Measurements from ENCODE around the gene ZNF471. TPM values are rescaled to one million over a fixed set of nuclear protein-coding genes. Genes with fewer than 3 reads are reported as not detected.
A peak's percentile ranks its signal among the peaks of the same experiment; 100 is the strongest.

ZNF471 gene
- total RNA-seq = 1 to 10 TPM; 3.9 to 6.2 TPM

GRCh38 chr19:56507446-56508289 is at the start of gene ZNF471:
ZNF471 (plus strand) TSS chr19:56507855; CDS start chr19:56511572, 3,717 bp downstream.
- peaks cover 7% of the 10 kb centered on the region for H3K36me3 ChIP-seq
- DNase-seq (ENCODE audit: low spot score) (peak; percentile 96), ATAC-seq (ENCODE audit: insufficient number of reproducible peaks, low FRiP score, low read depth) (peak; percentile 98)
- no peak for TF ChIP-seq CTCF (IDR thresholded peaks at IDR 0.05)
- H3K27me3 ChIP-seq (replicated peaks; ENCODE audit: insufficient read depth) = no peaks in the 10 kb centered on the region
- H3K4me3 ChIP-seq = peak within 1 kb of the TSS; percentile 87
- H3K4me1 ChIP-seq (ENCODE audit: control insufficient read depth in 1 of 2, low read depth in 2 of 2) = peaks cover 3 to 9% of the 10 kb centered on the region in 2 donors
- H3K9me3 ChIP-seq = peaks cover 5% of the 10 kb centered on the region
- peak within 1 kb of the TSS; percentile 90 to 97 for H3K27ac ChIP-seq

- H3K4me3 ChIP-seq = no peak overlapping the region
- H3K4me1 ChIP-seq (ENCODE audit: control insufficient read depth in 1 of 2, low read depth in 2 of 2) = peaks cover 4 to 17% of the 10 kb centered on the region in 2 donors
- DNase-seq (ENCODE audit: low spot score) (no peak), ATAC-seq (ENCODE audit: insufficient number of reproducible peaks, low FRiP score, low read depth) (no peak)
- no peak for TF ChIP-seq CTCF (IDR thresholded peaks at IDR 0.05)
- H3K36me3 ChIP-seq = peaks cover 10% of the 10 kb centered on the region
- no peaks in the 10 kb centered on the region for H3K27me3 ChIP-seq (replicated peaks; ENCODE audit: insufficient read depth)
- H3K9me3 ChIP-seq = peaks cover 29% of the 10 kb centered on the region
- H3K27ac ChIP-seq = no peak overlapping the region
Measured at GRCh38 chr19:56474308-56474707, 33.3 kb upstream of the ZNF471 start.

- Histone ChIP-seq H3K36me3 (peaks cover 7% of the 10 kb centered on the region), H3K4me3 (no peak overlapping the region), H3K9me3 (peaks cover 30% of the 10 kb centered on the region), H3K27ac (no peak overlapping the region), H3K27me3 (replicated peaks; ENCODE audit: insufficient read depth) (no peaks in the 10 kb centered on the region), H3K4me1 (ENCODE audit: control insufficient read depth in 1 of 2, low read depth in 2 of 2) (peaks cover 4 to 18% of the 10 kb centered on the region in 2 donors)
- TF ChIP-seq CTCF (IDR thresholded peaks at IDR 0.05) = no peak
- DNase-seq (ENCODE audit: low spot score) = no peak
- no peak for ATAC-seq (ENCODE audit: insufficient number of reproducible peaks, low FRiP score, low read depth)
Measured at GRCh38 chr19:56476093-56476492, 31.6 kb upstream of the ZNF471 start.

- Histone ChIP-seq H3K27me3 (replicated peaks; ENCODE audit: insufficient read depth) (no peaks in the 10 kb centered on the region), H3K4me3 (peak within 1 kb of the TSS; percentile 83), H3K27ac (peak within 1 kb of the TSS; percentile 60 to 65), H3K36me3 (no peaks in the 10 kb centered on the region), H3K9me3 (peaks cover 24% of the 10 kb centered on the region), H3K4me1 (ENCODE audit: control insufficient read depth in 1 of 2, low read depth in 2 of 2) (peaks cover 4 to 18% of the 10 kb centered on the region in 2 donors)
- ATAC-seq (ENCODE audit: insufficient number of reproducible peaks, low FRiP score, low read depth) (no peak), DNase-seq (ENCODE audit: low spot score) (peak; percentile 2)
- no peak for TF ChIP-seq CTCF (IDR thresholded peaks at IDR 0.05)
Measured at GRCh38 chr19:56476651-56477428, 30.8 kb upstream of the ZNF471 start, which contains the start of gene ZNF667. ZNF667 (minus strand) TSS chr19:56477345; CDS start chr19:56462370, 14,975 bp downstream.
